HG03432 (cell line): ENCODE data around the gene GPR22.

ENCODE experiments used
- ATAC-seq: cut with Tn5 transposase; IDR thresholded peaks from one replicate; pipeline ENCODE4 v1.9.1; 2021; ENCODE audit warnings: mild to moderate bottlenecking, moderate library complexity; ENCODE audit not compliant: unreplicated experiment

Gene GPR22

DNA sequence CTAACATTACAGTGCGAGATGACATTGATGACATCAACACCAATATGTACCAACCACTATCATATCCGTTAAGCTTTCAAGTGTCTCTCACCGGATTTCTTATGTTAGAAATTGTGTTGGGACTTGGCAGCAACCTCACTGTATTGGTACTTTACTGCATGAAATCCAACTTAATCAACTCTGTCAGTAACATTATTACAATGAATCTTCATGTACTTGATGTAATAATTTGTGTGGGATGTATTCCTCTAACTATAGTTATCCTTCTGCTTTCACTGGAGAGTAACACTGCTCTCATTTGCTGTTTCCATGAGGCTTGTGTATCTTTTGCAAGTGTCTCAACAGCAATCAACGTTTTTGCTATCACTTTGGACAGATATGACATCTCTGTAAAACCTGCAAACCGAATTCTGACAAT is 4.3 kb downstream of the GPR22 start:
- ATAC-seq, result no peak

DNA sequence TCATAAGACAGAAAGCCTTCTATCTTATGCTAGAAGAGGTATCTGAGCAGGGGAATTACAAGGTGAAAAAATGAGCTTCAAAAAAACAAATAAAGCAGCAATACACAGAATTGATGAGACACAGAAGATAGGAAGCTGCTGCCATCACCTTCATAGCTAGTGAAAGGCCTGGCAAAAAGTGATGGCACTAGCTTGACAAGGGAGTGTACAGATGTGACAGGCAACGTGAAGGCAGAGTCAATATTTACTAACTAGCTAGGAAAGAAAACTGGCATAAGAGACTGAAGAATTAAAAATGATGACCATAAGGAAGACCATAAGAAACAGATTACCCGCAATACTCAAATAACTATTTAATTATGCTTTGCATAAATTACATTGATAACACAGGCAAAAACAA is 9.4 kb downstream of the GPR22 start:
- no peak for ATAC-seq

DNA sequence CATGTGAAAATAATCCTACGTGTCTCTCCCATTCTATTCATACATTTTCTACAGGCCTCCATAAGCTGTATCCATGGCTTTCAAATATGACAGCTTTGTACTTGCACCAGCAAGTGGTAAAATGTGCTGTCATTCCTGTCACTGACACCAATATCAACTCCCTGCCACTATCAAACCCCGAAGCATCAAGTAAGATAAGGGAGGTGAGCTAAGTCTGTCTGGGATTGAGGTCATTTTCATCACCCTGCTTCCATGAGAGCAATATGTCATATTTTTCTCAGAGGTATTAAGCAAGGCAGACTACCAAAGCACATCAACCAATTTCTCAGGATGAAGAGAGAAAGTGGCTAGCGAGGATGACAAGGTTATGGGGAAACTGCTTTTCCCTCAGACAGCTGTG is 11.1 kb downstream of the GPR22 start:
- ATAC-seq, result no peak

DNA sequence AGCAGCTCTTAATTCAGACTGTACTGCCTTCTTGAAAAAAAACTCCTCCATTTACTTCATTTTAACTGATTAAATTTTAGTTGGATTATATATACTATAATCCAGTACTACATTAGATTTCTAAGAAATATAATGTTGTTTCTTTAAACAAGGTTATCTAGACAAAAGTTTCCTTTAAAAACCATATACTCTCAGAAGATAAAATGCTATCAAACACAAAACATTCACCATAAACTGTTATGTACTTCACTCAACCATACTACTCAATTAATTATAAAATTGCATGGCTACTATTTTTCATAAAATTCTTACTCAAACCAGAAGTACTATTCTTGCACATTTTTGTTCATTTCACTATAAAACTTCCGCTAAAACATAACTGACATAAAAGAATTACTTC is 12.7 kb downstream of the GPR22 start:
- ATAC-seq, result no peak

DNA sequence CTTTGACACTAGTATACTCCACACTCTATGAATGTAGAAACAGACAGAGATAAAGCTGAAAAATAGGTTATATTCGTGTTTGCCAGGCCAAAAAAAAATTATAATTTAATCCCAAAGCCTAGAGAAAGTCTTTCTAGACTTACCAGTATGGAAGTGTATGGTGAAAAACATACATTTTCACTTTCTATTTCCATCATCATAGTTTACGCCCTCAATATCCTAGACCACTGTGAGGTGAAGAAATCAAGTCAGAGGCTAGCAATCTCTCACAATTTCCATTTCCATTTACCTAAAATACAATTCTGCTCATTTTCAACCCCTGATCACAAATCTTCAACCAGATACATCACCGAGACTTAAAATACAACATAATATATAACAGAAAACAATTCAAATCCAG is 16.2 kb downstream of the GPR22 start:
- no peak for ATAC-seq

DNA sequence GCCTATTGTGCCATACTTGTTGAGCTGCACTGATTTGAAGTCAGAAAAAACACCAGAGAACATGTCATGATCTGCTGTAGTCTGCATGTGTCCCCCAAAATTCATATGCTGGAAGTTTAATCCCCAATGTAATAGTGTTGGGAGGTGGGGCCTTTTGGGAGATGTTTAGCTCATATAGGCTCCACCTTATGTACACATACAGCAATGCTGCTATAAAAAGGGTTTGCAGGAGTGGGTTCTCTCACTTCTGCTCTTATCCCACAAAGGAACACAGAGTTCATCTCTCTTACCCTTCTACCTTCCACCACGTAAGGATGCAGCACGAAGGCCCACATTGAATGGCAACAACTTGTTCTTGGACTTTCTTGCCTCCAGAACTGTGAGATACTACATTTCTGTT is 23.0 kb downstream of the GPR22 start:
- no peak for ATAC-seq

DNA sequence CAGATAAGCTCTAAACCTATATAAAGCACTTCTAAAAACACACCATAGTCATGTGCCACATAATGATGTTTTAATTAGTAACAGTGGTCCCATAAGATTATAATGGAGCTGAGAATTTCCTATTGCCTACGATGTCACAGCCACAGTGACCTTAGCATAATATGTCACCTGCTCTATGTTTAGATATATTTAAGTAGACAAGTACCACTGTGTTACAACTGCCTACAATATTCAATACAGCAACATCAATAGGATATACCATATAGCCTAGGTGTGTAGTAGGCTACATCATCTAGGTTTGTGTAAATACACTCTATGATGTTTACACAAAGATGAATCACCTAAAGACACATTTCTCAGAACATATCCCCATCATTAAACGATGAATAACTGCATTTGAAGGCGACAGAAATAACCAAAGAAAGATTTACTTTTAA is 24.5 kb downstream of the GPR22 start:
- no peak for ATAC-seq

DNA sequence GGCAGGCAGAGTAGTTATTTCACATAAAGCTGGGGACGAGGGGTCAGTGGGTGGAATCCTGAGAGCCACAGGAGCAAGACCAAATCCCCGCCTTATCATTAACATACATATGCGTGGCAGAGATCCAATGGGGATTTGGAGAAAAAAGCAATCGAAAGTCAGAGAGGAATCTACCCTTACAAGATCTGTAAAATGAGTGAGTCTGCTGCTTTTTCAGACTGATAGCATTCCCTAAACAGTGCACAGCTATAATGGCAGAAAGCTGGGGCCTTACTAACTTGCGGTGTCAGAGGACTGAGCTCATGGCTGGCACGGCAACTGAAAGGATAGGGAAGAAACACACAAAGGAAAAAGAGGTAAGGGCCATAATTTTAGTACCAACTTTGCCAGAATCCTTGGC is 25.0 kb downstream of the GPR22 start:
- no peak for ATAC-seq

DNA sequence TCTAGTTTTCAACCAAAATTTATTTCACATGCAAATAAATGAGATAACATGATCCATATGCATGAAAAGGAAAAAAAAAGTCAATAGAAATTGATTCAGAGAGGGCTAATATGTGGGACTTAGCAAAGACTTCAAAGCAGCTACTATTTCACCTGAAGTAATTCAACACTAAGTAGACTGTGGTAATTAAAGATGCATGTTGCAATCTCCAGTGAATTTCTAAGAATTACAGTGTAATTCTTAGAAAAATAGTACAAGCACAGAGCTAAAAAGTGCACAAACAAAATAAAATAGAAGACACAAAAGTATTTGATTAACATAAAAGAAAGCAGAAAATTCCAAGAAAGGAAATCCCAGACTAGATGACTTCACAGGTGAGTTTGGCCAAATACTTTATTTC is 25.7 kb downstream of the GPR22 start:
- ATAC-seq, result no peak

DNA sequence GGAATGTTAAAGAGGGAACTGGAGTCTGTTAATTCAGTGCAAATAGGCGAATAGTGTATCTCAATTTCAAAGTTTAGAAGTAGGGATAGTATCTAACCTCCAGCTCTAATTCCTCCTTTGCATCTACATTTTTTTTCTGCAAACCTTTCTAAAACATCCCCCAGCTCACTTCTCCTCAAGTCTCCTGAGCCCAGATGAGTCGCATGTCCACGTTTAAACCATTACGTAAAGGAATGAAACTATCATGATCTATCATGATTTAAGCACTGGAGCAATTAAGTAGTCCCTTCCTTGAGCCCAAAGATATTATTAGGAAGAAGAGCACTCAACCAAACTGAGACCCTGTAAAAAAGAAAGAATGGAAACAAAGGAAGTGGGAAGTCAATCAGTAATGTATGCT is 29.9 kb downstream of the GPR22 start:
- ATAC-seq, result no peak

DNA sequence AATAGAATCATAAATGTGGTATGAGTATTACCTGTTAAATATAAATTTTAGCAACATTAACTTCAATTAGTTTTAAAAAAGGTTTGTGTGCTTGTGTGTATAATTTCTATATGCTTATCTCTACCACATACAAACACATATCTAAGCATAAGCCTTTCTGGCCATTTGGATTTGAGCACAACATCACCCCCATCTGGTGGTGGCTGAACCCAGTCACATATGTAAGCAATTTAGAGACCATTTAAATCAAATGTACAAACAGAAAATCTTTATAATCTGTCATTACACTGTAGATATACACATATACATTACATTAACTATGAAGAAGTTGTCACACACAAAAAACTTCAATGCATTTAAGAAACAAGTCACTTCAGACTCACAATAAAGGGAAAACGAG is 31.7 kb downstream of the GPR22 start:
- ATAC-seq, result no peak

DNA sequence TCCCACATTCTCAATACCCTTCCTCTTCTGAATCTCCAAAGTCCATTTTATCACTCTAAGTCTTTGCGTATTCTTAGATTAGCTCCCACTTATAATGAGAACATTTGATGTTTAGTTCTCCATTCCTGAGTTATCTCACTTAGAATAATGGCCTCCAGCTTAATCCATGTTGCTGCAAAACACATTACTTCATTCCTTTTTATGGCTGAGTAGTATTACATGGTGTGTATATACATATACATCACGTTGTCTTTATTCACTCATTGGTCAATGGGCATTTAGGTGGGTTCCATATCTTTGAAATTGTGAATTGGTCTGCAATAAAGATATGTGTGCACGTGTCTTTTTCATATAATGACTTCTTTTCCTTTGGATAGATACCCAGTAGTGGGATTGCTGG is 32.3 kb downstream of the GPR22 start:
- ATAC-seq, result no peak

DNA sequence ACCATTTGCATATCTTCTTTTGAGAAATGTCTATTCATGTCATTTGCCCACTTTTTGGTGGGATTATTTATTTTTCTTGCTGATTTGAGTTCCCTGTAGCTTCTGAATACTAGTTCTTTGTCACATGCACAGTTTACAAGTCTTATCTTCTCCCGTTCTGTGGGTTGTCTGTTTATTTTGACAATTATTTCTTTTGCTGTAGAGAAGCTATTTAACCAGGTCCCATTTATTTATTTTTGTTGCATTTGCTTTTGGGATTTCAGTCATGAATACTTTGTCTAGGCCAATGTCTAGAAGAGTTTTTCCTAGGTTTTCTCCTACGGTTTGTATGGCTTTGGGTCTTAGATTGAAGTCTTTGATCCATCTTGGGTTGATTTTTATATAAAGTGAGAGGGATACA is 32.9 kb downstream of the GPR22 start:
- no peak for ATAC-seq

DNA sequence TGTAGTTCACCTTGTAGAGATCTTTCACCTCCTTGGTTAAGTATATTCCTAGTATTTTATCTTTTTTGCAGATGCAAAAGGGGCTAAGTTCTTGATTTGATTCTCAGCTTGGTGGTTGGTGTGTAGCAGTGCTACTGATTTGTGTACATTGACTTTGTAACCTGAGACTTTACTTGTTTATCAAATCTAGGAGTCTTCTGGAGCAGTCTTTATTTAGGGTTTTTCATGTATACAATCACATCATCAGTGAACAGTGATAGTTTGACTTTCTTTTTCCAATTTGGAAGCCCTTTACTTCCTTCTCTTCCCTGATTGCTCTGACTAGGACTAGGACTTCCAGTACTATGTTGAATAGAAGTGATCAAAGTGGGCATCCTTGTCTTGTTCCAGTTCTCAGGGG is 33.8 kb downstream of the GPR22 start:
- no peak for ATAC-seq

DNA sequence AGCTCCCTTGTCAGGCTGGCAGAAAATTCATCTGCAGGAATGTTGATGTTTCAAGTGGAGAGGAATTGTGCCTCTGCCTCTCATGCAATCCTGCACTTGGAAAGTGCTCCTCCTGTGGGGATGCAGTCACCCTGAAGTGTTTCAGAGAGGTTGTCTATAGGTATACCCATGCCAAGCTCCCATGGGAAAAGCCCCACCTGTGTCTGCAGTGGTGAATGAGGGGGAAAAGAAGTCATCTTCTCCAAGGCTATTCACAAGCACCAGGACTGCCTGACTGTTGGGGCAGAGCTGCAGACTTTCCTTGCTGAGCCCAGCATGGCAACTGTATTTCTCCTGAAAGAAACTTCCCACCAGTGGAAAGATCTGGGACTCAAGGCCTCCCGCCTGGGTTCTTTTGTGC is 35.5 kb downstream of the GPR22 start:
- ATAC-seq, result no peak

DNA sequence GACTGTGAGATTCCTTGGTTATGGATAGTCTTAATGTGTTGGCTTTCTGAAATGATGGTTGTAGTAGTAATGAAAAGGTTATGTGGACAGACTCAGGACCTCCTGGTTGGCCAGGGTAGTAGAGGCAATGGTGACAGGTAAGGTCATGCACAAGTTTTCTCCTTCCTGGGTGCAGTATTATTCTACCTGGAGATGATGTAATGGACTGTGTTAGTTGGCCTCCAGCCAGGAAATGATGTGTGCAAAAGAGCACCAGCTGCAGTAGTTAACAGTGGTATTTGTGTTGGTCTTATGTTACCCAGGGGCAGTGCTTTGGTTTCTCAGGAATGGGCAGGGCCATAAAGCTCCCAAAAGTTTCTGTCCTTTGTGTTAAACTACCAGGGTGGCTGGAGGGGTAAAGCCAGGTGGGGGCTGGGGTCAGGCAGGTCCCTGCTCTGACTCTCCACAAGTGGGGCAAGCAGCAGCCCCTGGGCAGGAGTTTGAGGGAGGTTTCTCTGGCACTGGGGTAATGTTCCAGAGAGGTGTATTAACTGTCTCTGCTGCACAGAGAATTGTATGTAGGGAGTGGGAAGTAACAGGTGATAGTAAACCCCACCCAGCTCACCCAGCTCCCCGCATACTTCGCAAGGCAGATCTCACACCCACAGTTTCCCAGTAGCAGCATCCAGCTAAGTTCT is 36.3 kb downstream of the GPR22 start:
- ATAC-seq, result no peak

DNA sequence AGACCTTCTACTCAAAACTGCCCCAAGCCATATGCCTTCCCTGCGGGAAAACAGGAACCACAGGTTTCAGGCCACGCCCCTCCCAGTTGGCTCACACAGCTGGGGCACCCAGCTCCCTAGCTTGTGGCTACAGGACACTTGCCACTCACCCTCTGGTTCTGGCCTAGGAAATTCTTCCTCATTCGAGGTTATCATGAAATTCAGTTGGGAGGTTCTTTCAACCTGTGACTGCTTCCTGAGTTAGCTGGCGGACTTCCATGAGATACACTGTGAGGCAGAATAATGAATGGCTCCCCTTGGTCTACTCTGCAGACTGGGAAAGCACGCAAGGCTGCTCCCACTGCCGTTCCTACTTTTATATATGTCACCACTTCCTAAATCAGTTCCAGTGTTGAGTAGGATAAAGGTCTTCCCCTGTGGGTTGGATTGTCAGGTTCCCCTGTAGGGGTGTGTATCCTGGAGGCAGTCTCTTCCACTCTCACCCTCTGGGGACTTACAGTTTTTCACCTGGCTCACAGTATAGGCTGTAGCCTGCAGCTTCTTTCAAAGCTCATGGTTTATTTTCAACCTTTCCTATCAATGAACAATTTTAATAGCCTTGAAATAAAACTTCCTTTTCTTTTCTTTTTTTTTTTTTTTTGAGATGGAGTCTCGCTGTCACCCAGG is 37.0 kb downstream of the GPR22 start:
- ATAC-seq, result no peak
